Measurements from ENCODE around the gene UGT1A6.
A peak's percentile ranks its signal among the peaks of the same experiment; 100 is the strongest.
"Not testable (repeated sequence)": the region's sequence is repeated elsewhere in the genome, so short reads cannot be mapped to it uniquely, and the experiment has no call there.

Gene UGT1A6

DNA sequence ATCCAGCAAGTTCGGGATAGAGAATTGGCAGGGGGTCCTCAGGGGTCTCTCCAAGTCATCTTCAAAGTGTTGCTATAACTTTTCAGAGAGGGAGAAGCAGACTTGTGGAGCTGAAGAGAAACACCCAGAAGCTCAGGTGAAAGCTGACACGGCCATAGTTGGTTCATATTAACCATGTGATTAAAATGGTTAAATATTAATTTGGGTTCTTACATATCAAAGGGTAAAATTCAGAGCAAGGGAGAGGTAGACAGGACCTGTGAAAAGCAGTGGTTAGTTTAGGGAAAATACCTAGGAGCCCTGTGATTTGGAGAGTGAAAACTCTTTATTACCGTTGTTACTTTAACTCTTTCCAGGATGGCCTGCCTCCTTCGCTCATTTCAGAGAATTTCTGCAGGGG lies at the start of gene UGT1A6:
UGT1A6 (plus strand) TSS at position 243 of the 400 bp plus-strand sequence; CDS start at position 358, 115 bp downstream.
- no peak for DNase-seq

DNA sequence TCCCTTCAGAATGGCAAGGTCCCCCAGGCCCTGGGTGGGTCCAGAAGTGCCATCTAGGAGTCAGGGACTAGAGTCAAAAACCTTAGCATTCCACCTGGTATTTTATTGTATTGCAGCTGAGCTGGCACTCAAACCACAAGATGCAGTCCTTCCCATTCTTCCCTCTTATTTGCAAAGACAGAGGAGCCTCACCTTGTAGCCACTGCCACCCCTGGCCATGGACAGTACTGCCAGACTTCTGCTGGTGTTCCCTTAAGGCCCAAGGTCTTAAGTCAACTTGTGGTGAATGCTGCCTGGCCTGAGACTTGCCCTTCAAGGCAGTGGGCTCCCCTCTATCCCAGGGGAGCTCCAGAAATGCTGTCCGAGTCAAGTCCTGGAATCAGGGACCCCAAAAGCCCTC lies 49.6 kb upstream of the UGT1A6 start:
- DNase-seq = peak; percentile 27

GRCh38 chr2:233646033-233646432 lies 46.7 kb upstream of the UGT1A6 start:
- not testable (repeated sequence) for DNase-seq

- DNase-seq = no peak
Measured at GRCh38 chr2:233650981-233651380, 41.7 kb upstream of the UGT1A6 start.

- DNase-seq = no peak
Measured at GRCh38 chr2:233651430-233651829, 41.3 kb upstream of the UGT1A6 start.

DNA sequence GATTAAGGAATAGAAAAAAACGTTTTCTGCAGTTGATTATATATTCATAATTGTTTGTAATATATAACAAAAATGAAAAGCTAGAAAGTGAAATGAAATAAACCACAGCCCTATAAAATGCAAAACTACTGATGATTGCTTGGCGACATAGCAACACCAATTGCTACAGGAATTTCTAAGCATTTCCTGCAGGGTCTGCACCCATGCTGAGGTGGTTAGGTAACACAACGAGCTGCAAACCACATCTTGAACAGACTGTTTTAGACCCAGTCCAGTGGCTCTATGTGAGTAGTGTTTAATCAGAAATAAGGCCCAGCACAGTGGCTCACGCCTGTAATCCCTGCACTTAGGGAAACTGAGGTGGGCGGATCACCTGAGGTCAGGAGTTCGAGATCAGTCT lies 38.2 kb upstream of the UGT1A6 start:
- DNase-seq = no peak

- DNase-seq = no peak
Measured at GRCh38 chr2:233655043-233655442, 37.6 kb upstream of the UGT1A6 start.

GRCh38 chr2:233655943-233656342 lies 36.7 kb upstream of the UGT1A6 start:
- DNase-seq = not testable (repeated sequence)

DNA sequence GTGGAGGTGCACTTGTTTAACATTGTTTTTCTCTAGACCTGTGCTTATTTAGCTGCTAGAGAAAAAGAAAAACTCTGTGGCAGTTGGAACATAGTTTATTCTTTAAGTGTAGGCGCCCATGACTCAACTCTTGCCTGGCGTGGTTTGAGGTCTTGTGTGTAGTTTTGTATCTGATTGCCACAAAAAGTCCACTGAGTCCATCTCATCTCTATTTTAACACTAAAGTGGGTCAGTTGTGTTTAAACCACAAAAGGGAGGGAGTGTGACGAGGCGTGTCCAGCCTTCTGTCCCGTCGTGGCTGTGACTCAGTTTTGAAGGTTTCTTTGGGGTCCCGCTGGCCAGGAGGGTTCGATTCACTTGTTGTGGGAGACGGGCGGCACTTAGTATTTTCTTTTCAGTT lies 36.2 kb upstream of the UGT1A6 start:
- peak; percentile 4 for DNase-seq

DNA sequence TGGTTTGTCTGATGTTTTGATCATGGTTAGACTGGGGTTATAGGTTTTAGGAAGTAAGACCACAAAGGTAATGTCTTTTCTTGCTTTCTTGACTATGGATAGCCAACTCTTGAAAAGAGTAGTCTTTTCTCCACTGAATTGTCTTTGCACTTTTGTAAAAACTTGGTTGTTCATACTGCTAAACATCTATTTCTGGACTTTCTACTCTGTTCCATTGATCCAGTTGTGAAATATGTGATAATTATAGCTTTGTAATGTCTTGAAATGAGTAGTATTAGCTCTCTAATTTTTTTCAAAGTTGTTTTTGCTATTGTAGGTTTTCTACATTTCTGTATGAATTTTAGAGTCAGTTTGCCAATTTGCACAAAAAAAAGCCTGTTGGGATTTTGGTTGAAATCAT lies 34.1 kb upstream of the UGT1A6 start:
- DNase-seq = no peak

DNA sequence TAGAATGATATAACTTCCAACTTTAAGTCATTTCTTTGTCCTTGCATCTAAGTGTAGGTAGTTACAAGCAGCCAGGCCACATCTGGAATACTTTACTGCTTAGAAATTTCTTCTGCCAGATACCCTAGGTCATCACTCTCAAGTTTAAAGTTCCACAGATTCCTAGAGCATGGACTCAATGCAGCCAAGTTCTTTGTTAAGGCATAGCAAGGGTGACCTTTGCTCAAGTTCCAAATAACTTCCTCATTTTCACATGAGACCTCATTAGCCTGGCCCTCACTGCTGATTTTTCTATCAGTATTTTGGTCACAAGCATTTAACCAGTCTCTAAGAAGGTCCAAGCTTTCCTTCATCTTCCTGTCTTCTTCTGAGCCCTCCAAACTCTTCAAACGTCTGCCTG lies 28.8 kb upstream of the UGT1A6 start:
- DNase-seq = no peak

DNA sequence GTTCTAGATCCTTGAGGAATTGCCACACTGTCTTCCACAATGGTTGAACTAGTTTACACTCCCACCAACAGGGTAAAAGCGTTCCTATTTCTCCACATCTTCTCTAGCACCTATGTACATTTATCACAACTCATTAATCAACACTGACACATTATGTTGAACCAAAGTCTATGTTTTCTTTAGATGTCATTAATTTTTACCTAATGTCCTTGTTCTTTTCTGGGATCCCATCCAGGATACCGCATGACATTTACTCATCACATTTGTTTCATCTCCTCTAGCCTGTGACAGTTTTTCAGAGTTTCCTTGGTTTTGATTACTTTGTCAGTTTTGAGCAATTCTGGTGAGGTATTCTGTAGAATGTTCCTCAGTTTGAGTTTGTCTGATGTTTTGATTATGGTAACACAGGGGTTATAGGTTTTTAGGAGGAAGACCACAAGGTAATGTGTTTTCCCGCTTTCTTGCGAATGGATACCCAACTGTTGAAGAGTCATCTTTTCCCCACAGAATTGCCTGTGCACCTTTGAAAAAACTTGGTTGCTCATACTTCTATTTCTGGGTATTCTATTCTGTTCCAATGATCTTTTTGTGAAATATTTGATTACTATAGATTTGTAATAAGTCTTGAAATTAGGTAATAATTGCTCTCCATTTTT lies 24.0 kb upstream of the UGT1A6 start:
- no peak for DNase-seq

- no peak for DNase-seq
Measured at GRCh38 chr2:233671290-233672161, 21.2 kb upstream of the UGT1A6 start, which contains the start of gene UGT1A9. UGT1A9 (plus strand) TSS chr2:233671898; CDS start chr2:233671935, 37 bp downstream.

GRCh38 chr2:233672886-233673285 lies 19.8 kb upstream of the UGT1A6 start:
- DNase-seq = no peak

DNA sequence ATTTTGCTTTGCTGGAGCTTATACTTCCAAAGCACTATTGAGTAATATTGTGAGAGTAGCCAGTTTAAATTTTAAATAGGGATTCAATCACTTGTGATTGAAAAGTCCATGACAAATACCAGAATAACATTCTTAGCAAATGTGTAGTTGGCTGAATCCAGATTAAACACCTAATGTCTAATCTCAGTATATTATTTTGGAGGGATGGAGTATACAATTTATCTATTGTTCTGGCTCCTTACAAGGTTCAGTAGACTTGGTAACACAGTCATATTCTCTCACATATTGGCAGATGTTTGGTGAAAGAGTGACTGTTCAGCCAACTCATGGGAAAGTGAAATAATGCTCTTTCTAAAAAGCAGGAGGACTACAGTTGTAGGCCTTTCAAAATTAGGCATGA lies 18.8 kb upstream of the UGT1A6 start:
- DNase-seq = no peak

- DNase-seq = no peak
Measured at GRCh38 chr2:233674314-233674713, 18.4 kb upstream of the UGT1A6 start.

- no peak for DNase-seq
Measured at GRCh38 chr2:233674995-233675394, 17.7 kb upstream of the UGT1A6 start.

DNA sequence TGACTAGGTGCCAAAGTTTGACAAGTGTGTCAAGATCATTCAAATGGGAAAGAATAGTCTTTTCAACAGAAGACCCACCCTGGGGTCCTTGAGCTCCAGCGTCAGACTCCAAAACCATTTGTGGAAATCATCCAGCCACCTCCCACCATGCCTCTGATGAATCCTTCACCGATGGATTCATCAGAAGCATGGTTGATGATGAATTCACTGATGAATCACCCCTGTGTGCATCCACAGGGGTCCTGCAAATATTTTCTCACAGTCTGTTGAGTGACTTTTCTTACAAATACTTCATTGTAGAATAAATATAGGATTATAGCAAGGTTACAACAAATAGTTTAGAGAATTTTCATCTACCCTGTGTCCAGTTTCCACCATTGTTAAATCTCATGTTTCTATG lies 16.6 kb upstream of the UGT1A6 start:
- DNase-seq = no peak

- DNase-seq = no peak
Measured at GRCh38 chr2:233679196-233679595, 13.5 kb upstream of the UGT1A6 start.

- no peak for DNase-seq
Measured at GRCh38 chr2:233680361-233681045, 12.2 kb upstream of the UGT1A6 start.

- no peak for DNase-seq
Measured at GRCh38 chr2:233681521-233682099, 11.1 kb upstream of the UGT1A6 start, which contains the start of gene UGT1A7. UGT1A7 (plus strand) TSS chr2:233681901; CDS start chr2:233681938, 37 bp downstream.

GRCh38 chr2:233684640-233685039 lies 8.1 kb upstream of the UGT1A6 start:
- DNase-seq = no peak

GRCh38 chr2:233686928-233687327 lies 5.8 kb upstream of the UGT1A6 start:
- DNase-seq = peak; percentile 51

Data from hematopoietic multipotent progenitor cell treated with erythropoietin and hydrocortisone succinate and interleukin-3 and kit ligand, for 8 days (in vitro differentiated cells).